Purkinje cell (primary cell): Measurements from ENCODE around the gene STAM2. TPM values are rescaled to one million over a fixed set of nuclear protein-coding genes. Genes with fewer than 3 reads are reported as not detected.

Experiments
- polyA plus RNA-seq: library from polyadenylated mRNA; unstranded; fragments of >200 nt; fragmentation: Nextera tagmentation; gene quantifications from 2 replicates; pipeline ENCODE4 v1.2.1, GENCODE V29; 2014

The STAM2 gene
- polyA plus RNA-seq = 11.1 and 16.9 TPM in 2 replicates

GRCh38 chr2:152175368-152176112 is at the start of gene STAM2:
STAM2 (minus strand) TSS chr2:152175763; CDS start chr2:152175642, 121 bp downstream.

GRCh38 chr2:152098496-152099366 is 76.8 kb downstream of the STAM2 start, which contains the start of gene CACNB4:
CACNB4 (minus strand) TSS chr2:152099044.

Other genes starting within 250 kb of the STAM2 start
- gene CACNB4, start 76.7 kb downstream of the STAM2 start, polyA plus RNA-seq = 169 and 194 TPM in 2 replicates
- 13.8 and 22.4 TPM in 2 replicates for gene FMNL2, start 159.4 kb upstream of the STAM2 start, polyA plus RNA-seq